DMS 273 treated with DMSO at 0.1 percent for 48 hours (cell line): Measurements from ENCODE around the gene SHOC1.
"Not testable (repeated sequence)": the region's sequence is repeated elsewhere in the genome, so short reads cannot be mapped to it uniquely, and the experiment has no call there.

Experiments
- DNase-seq: peaks from one replicate; lab custom pipeline; 2025; lab: John Stamatoyannopoulos, UW

The SHOC1 gene

DNA sequence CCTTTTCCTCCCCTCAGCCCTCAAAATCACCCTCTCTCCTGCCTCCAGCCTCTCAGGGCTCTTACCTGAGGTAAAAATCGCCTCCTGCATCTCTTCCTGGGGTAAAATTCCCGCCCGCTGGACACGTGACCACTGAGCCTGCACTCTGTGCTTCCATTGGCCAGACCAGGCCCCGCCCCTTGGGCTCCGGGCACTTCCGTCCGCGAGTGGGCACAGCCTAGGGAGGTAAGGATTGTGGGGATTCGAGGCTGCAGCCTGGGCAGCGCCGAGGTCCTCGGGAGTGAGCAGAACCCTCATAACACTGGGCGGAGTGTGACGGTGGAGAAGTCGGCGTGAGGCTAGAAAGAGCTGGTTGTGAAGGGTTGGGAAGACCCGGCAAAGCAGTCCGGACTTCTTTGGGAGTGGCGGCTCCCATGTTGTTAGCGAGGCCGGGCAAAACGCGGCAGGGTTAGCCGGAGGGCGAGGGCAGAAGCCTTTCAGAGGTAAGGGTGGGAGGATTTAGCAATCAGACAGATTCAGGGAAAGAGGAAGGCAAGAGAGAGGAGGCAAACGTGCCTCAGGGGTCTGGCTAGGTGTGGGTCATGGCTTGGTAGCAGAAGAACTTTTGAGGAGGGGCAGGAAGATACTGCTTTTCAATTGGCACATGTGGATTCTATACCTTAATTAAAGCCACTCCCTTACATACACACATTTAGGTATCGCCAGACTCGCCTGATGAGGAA is at the start of gene SHOC1:
SHOC1 (minus strand) TSS at position 103 of the 722 bp plus-strand sequence. CDS start 3,519 bp downstream, outside the sequence.
- DNase-seq, result no peak

DNA sequence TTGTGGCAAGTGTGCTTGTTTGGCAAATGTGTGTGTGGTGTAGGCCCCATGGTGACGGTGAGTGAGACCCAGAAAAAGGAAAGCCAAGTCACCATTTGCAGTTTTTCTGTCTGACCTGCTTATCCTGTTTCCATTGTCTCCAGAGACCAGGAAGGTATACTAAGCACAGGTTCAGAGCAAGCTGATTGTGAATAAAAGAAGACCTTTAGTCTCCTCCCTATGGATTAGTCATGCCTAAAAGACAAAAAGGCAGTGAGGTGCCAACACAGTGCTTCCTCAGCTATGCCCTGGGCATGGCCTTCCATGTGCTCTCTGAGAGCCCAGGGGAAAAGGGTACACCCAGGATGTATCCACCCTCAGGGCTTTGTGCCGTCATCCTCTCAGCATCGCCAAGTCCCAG is 49.2 kb upstream of the SHOC1 start:
- DNase-seq, result no peak

DNA sequence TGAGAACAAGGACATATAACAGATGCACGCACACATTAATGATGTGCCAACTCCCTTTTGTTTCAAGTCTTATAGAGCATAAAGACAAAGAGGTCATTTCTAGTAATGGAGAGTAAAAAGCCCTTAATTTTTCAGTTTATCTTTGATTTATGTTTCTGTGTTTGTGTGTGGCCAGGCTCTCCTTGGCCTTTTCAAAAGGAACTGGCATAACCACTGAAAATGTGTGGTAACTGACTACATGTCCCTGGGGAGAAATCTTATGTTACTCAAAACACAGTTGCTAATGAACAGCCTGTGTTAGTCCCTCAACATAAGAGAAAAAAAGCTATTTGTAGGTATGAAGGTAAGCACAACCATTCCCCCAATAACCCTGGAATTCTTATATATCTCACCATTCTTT is 47.6 kb upstream of the SHOC1 start:
- DNase-seq, result no peak

- DNase-seq, result no peak
Observed at GRCh38 chr9:111840442-111840841, 45.7 kb upstream of the SHOC1 start.

DNA sequence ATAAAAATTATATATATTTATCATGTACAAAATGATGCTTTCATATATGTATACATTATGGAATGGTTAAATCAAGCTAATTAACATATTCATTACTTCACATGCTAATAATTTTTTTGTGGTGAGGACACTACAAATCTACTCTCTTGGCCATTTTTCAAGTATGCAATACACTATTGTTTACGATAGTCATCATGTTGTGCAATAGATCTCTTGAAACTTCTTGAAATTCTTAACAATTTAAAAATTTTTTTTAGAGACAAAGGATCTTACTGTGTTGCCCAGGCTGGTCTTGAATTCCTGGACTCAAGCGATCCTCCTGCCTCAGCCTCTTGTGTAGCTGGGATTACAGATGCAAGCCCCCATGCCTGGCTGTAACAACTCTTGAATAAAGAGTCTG is 45.2 kb upstream of the SHOC1 start:
- no peak for DNase-seq

GRCh38 chr9:111839387-111839786 is 44.6 kb upstream of the SHOC1 start:
- no peak for DNase-seq

DNA sequence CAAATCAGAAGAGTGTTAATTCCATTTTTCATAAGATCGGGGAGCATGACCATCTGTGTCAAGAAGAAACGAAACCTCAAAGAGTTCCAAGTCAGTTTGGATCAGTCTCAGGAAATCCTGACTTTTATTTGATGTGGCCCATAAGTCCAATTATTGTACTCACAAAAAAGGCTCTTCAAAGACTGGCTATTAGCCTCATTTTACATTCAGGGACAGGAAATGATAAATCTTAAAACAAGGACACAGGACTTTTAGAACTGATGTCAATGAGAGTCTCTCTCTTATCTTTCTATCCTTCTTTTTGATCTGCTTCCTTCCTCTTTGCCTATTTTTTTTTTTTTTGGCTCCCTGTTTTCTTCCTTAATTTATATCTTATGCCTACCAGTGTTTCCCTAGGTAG is 43.7 kb upstream of the SHOC1 start:
- DNase-seq, result no peak

GRCh38 chr9:111836311-111836710 is 41.6 kb upstream of the SHOC1 start:
- DNase-seq, result no peak

- DNase-seq, result no peak
Observed at GRCh38 chr9:111833941-111834340, 39.2 kb upstream of the SHOC1 start.

GRCh38 chr9:111832449-111832848 is 37.7 kb upstream of the SHOC1 start:
- no peak for DNase-seq

- DNase-seq, result no peak
Observed at GRCh38 chr9:111831371-111832108, 36.8 kb upstream of the SHOC1 start.

DNA sequence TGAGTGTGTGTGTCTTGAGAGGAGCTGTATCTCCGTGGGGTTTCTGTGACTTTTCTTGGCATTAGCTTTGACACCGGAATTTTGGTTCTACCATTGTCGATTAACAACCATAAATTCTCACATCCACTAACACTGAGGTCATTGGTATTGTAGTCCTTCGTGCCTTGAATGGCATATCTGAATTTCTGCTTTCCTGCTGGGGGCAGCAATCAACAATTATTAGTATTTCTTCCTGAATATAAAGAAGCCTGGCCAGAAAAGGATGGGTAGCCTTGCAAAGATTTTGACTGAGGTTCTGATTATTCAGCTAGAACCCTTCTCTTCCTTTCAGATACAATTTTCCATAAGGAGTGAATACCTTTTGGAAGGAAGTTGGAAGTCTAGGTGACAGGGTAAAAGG is 33.5 kb upstream of the SHOC1 start:
- no peak for DNase-seq

DNA sequence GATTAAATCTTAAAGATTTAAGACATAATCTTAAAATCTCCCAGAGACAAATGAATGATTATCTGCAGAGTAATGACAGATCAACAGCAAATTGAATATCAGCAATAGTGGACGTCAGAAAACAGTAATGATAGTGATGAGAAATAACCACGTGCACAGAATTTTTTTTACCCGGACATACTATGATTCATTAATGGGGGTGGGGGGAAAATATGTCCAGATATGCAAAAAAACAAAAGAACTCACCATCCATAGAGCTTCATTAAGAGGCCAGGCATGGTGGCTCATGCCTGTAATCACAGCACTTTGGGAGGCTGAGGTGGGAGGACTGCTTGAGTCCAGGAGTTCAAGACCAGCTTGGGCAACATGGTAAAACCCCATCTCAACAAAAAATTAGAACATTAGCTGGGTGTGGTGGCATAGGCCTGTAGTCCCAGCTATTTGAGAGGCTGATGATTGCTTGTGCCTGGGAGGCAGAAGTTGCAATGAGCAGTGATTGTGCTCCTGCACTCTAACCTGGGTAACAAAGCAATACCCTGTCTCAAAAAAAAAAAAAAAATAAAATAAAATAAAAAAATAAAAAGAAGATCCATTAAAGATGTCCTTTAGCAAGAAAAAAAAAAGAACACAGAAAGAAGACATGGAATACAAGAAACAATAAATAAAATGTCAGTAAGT is 30.9 kb upstream of the SHOC1 start:
- no peak for DNase-seq

DNA sequence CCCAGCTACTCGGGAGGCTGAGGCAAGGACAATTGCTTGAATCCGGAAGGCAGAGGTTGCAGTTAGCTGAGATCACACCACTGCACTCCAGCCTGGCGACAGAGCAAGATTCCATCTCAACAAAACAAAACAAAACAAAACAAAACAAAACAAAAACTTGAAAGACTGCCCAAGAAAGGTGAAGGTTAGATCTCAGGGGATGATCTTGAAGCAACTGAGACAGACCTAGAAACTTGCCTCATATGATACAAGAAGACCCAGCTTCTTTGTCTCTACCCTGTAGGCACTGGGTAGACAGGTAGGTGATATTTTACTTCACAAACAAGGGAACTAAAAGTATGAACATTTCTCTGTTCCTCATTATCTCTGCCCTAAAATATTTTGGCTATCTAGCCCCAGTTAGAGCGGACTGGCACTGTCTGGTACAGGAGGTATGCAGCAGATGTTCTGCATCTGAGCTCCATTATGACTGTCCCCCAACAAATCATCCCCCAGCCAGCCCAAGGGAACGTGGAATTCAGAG is 26.3 kb upstream of the SHOC1 start:
- no peak for DNase-seq

- no peak for DNase-seq
Observed at GRCh38 chr9:111819360-111819759, 24.6 kb upstream of the SHOC1 start.

DNA sequence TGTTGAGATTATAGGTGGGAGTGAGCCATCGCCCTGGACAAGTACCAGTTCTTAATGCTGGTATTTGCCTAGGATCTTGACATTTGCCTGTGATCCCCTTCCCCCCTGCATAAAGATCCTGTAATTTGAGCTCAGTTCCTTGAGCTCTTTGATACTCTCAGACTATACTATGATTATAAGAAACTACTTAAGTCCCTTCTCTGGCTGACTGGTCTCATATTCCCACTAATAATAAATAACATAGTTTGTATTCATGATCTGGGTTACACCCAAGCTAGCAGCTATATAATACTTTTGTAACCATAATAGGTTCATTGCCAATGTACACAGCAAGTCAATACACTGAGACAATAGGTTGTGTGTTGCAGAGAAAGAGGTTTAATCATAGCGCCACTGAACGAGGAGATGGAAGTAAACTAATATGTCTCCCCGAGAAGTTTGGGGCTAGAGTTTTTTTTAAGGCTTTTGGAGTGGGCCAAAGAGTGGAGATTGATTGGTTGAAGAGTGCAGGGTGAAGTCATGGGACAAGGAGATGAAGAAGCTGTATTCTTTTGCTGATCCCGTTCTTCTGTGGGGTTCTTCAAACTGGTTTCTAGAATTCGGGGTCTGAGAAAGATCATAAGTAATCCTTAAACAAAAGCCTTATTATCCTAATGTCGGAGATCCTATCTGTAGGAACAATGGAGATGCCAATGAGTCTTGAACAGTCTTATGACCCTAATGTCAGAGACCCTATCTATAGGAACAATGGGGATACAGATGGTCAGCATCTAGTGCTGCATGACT is 20.7 kb upstream of the SHOC1 start:
- no peak for DNase-seq

DNA sequence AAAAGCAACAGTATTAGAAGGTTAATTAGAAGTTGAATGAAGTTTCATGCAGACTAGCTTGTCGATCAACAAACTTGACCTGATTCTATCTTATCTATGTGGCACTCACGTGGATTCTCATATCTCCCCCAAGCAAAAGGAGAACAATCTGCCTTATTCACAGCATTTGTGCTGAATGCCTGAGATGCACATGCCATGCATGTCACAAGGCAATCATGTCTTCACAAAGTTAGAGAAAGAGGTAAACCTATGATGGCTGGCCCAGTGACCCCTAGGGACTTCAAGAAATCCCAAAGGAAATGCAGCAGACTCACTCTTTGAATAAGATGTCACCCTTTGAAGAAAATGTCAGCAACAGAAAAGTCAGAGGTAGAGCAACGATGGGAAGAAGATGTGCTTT is 17.6 kb upstream of the SHOC1 start:
- no peak for DNase-seq

- no peak for DNase-seq
Observed at GRCh38 chr9:111810908-111811307, 16.2 kb upstream of the SHOC1 start.

DNA sequence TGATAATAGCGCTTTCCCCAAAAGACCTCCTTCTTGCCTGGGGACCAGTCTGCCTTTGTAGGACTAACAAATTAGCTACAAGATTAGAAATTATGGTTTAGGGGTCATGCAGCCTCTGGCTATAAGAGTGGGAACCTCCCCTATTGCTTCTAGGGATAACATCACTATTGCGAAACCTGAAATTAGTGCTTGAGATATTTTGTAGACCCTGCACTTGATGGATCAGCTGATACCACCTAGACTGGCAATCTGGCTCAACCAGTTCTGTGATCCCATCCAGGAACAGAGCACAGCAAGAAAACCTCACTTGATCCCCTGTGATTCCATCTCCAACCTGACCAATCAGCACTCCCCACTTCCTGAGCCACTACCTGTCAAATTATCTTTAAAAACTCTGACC is 15.7 kb upstream of the SHOC1 start:
- DNase-seq, result not testable (repeated sequence)

DNA sequence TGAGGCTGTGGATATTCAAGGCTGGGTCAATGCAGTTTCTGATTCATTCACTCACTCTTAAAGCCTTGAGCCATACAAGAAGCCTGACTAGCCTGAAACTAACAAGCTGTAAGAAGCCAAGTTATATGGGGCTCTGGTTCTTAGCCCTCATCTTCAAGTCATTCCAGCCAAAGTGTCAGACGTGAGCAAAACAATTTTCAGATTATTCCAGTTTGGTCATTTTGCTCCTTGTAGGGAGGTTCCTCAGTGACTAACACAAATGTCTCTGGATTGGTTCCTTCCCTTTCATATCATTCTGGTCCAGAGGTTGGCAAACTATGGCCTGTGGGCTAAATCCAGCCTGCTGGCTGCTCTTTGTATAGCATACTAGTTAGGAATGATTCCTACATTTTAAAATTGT is 12.5 kb upstream of the SHOC1 start:
- DNase-seq, result no peak

DNA sequence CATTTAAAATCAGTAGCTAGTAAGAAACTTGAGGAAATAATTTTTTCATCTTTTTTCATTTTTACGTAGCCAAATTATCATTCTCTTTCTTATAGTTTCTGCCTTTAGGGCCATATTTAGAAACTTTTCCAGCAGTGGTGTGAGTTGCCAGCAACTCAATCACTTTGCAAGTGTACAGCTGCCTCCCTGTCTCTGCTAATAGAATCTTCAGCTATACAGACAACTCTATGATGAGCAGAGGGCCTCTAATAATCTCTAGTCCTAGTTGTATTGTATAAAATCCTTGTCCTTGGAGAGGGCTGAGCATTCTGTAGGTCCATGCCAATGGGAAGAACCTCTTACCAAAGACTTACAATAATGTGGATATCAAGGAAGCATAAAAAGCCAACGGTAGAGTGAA is 11.5 kb upstream of the SHOC1 start:
- no peak for DNase-seq

GRCh38 chr9:111805830-111806241 is 11.1 kb upstream of the SHOC1 start:
- no peak for DNase-seq
